HepG2 (cell line): ENCODE data around the gene NSUN3. TPM values are rescaled to one million over a fixed set of nuclear protein-coding genes. Genes with fewer than 3 reads are reported as not detected.

Experiments
- ATAC-seq: fragments of 200-7000 bp; cut with Tn5 transposase; 3 replicates; pipeline ENCODE4 v1.9.1; 2020; ENCODE audit warnings: mild to moderate bottlenecking, moderate library complexity
- BruUV-seq: library from RNA; stranded (reverse); fragments of 400-500 nt; replicated peaks from 2 replicates; lab custom pipeline; 2021; lab: Mats Ljungman, UMichigan
- CTCF ChIA-PET: fragments of 300-600 bp; formaldehyde crosslinking; extraction: SDS; loops from one replicate; lab custom pipeline; 2021; ENCODE audit warnings: low total read pairs, inconsistent platforms, low intra/inter-chr PET ratio; lab: Yijun Ruan, JAX
- POLR2A ChIA-PET: fragments of 350-600 bp; sonication (Branson Sonifier 250); formaldehyde crosslinking; loops from one replicate; lab custom pipeline; 2020; ENCODE audit warnings: antibody characterized with exemption, inconsistent platforms; lab: Yijun Ruan, JAX
- DNase-seq: peaks from one replicate; pipeline ENCODE4 v3.0.0-alpha.2; 2015; ENCODE audit warnings: low spot score
- FAIRE-seq: peaks from 3 replicates; lab custom pipeline; 2011; peaks lifted over from hg19 to GRCh38; lab: Jason Lieb, UNC
- H2AFZ ChIP-seq: one replicate; pipeline ENCODE4 v1.6.1; 2011; ENCODE audit warnings: low read length, inconsistent platforms
- H3K27ac ChIP-seq: fragments of 300-600 bp; 3 replicates; pipeline ENCODE4 v1.8.0; 2011; ENCODE audit warnings: mixed run types, mild to moderate bottlenecking, mixed read lengths, low read length, inconsistent platforms; ENCODE audit not compliant: insufficient read depth; ENCODE audit errors: extremely low read length
- H3K27me3 ChIP-seq, 2 experiments: fragments of 200-600 bp in 1 of 2; 2 replicates in 1 of 2; 3 replicates in 1 of 2; pipeline versions ENCODE4 v1.6.0 to v1.8.0; 2011; ENCODE audit warnings: low read length in 2 of 2, mild to moderate bottlenecking in 2 of 2, moderate library complexity in 2 of 2, inconsistent platforms in 1 of 2; ENCODE audit not compliant: insufficient read depth in 2 of 2, control insufficient read depth in 1 of 2
- H3K36me3 ChIP-seq, 2 experiments: fragments of 200-600 bp in 1 of 2; replicated peaks in 1 of 2; 2 replicates in 1 of 2; 3 replicates in 1 of 2; pipeline versions ENCODE4 v1.5.1 to v1.8.0; 2011; ENCODE audit warnings: low read length in 2 of 2, inconsistent platforms in 1 of 2; ENCODE audit not compliant: insufficient read depth in 2 of 2, control insufficient read depth in 1 of 2
- H3K4me1 ChIP-seq: 2 replicates; pipeline ENCODE4 v1.5.1; 2012; ENCODE audit warnings: low read length, inconsistent platforms; ENCODE audit not compliant: insufficient read depth
- H3K4me2 ChIP-seq: 2 replicates; pipeline ENCODE4 v1.6.0; 2011; ENCODE audit warnings: low read depth, low read length, inconsistent platforms
- H3K4me3 ChIP-seq, 3 experiments: fragments of 200-600 bp in 1 of 3; sonication (generic), shearing (Covaris generic) in 1 of 3; replicated peaks in 1 of 3; 2 replicates each; pipeline ENCODE4 v1.5.1; 2011 to 2016; ENCODE audit warnings: low read length in 3 of 3, inconsistent platforms in 2 of 3, low read depth in 2 of 3, mild to moderate bottlenecking in 2 of 3, control low read depth in 1 of 3, mixed read lengths in 1 of 3; ENCODE audit not compliant: insufficient read depth in 1 of 3
- H3K79me2 ChIP-seq: one replicate; pipeline ENCODE4 v1.6.1; 2011; ENCODE audit warnings: low read length, inconsistent platforms; ENCODE audit not compliant: insufficient read depth
- H3K9ac ChIP-seq: 2 replicates; pipeline ENCODE4 v1.6.0; 2011; ENCODE audit warnings: mild to moderate bottlenecking, low read depth, low read length, inconsistent platforms; ENCODE audit not compliant: insufficient read depth
- H3K9me3 ChIP-seq: 2 replicates; pipeline ENCODE4 v1.5.1; 2012; ENCODE audit warnings: mild to moderate bottlenecking, low read length
- H4K20me1 ChIP-seq: 2 replicates; pipeline ENCODE4 v1.6.0; 2011; ENCODE audit warnings: inconsistent platforms, mild to moderate bottlenecking, low read length, moderate library complexity; ENCODE audit not compliant: insufficient read depth
- ATF3 ChIP-seq: sonication (generic); formaldehyde crosslinking; IDR thresholded peaks from 2 replicates; pipeline ENCODE4 v1.4.0; 2020; ENCODE audit warnings: missing genetic modification reagents
- ATF5 ChIP-seq: sonication (generic); formaldehyde crosslinking; IDR thresholded peaks from 2 replicates; pipeline ENCODE4 v1.4.0; 2020; ENCODE audit warnings: mild to moderate bottlenecking, low read depth, missing genetic modification reagents
- DR1 ChIP-seq: sonication (generic); formaldehyde crosslinking; IDR thresholded peaks from 2 replicates; pipeline ENCODE4 v1.8.0; 2021; ENCODE audit warnings: mild to moderate bottlenecking, missing genetic modification reagents, inconsistent platforms
- ETV6 ChIP-seq: sonication (generic); formaldehyde crosslinking; conservative IDR thresholded peaks from 2 replicates; pipeline ENCODE4 v1.4.0; 2020; ENCODE audit warnings: missing genetic modification reagents
- THAP8 ChIP-seq: sonication (generic); formaldehyde crosslinking; IDR thresholded peaks from 2 replicates; pipeline ENCODE4 v1.5.1; 2020; ENCODE audit warnings: missing genetic modification reagents, mild to moderate bottlenecking, borderline replicate concordance
- ZKSCAN8 ChIP-seq: IDR thresholded peaks from 2 replicates; pipeline ENCODE4 v1.6.1; 2016; ENCODE audit warnings: borderline replicate concordance, missing genetic modification reagents, missing compliant biosample characterization
- ZNF3 ChIP-seq: IDR thresholded peaks from 2 replicates; pipeline ENCODE4 v1.7.0; 2017; ENCODE audit warnings: inconsistent platforms
- ZNF747 ChIP-seq: sonication (generic); formaldehyde crosslinking; IDR thresholded peaks from 2 replicates; pipeline ENCODE4 v1.8.1; 2023; ENCODE audit warnings: missing genetic modification reagents, mild to moderate bottlenecking, borderline replicate concordance
- ZNF780A ChIP-seq: sonication (generic); formaldehyde crosslinking; IDR thresholded peaks from 2 replicates; pipeline ENCODE4 v1.8.0; 2022; ENCODE audit warnings: mild to moderate bottlenecking, missing genetic modification reagents, moderate library complexity
- WGBS: methylation state at CpG from one replicate; pipeline ENCODE4 v1.1.6; 2017; ENCODE audit warnings: low lambda C conversion rate; 5-methylcytosine and 5-hydroxymethylcytosine counted together
- in situ Hi-C: cut with HindIII; loops from 2 replicates; pipeline ENCODE4 v1.10.0; 2017; ENCODE audit warnings: low pct_unique_long_range_greater_than_20kb; ENCODE audit not compliant: extremely low pct_ligation_motif_present
- intact Hi-C: fragments of 100-400 bp; cut with micrococcal nuclease; formaldehyde crosslinking; loops from one replicate; pipeline ENCODE4 v1.10.0; 2022; ENCODE audit not compliant: unreplicated experiment
- polyA plus RNA-seq, 8 experiments: library from polyadenylated mRNA; depleted of rRNA in 3 of 8; stranded (reverse) in 7 of 8; unstranded in 1 of 8; fragments of >200 nt; fragmentation: Illumina TruSeq in 4 of 8; extraction: Trizol in 4 of 8; gene quantifications; 2 replicates each; pipeline versions ENCODE4 v1.2.1 to v1.2.3, GENCODE V29; 2011 to 2016; ENCODE audit warnings: low read depth in 4 of 8, missing spikeins in 1 of 8, mixed read lengths in 1 of 8; ENCODE audit not compliant: insufficient read depth in 1 of 8
- total RNA-seq, 5 experiments: library from RNA; depleted of rRNA; stranded (reverse); fragments of >200 nt; fragmentation: Illumina TruSeq; extraction: Trizol; gene quantifications; 2 replicates each; pipeline ENCODE4 v1.2.3, GENCODE V29; 2016; ENCODE audit warnings: low read depth in 1 of 5
- TF ChIP-seq, protein P1 (sequence below): IDR thresholded peaks from 2 replicates; pipeline ENCODE4 v1.6.1; 2016; ENCODE audit warnings: low read depth

The NSUN3 gene
- total and polyA plus RNA-seq, 2 of the 13 experiments (the other 11 are each of a cell fraction or from before 2014, with no cell fraction given), result 3.2 to 10.6 TPM

- TF ChIP-seq, protein P1, sequence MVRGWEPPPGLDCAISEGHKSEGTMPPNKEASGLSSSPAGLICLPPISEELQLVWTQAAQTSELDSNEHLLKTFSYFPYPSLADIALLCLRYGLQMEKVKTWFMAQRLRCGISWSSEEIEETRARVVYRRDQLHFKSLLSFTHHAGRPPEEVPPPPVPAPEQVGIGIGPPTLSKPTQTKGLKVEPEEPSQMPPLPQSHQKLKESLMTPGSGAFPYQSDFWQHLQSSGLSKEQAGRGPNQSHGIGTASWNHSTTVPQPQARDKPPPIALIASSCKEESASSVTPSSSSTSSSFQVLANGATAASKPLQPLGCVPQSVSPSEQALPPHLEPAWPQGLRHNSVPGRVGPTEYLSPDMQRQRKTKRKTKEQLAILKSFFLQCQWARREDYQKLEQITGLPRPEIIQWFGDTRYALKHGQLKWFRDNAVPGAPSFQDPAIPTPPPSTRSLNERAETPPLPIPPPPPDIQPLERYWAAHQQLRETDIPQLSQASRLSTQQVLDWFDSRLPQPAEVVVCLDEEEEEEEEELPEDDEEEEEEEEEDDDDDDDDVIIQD (CRISPR knock-in tag), result no peak
- TF ChIP-seq DR1 (CRISPR knock-in tag) (no peak), ZKSCAN8 (CRISPR knock-in tag) (no peak)
Measured at GRCh38 chr3:94127115-94127514, 64.3 kb downstream of the NSUN3 start (continued).

DNA sequence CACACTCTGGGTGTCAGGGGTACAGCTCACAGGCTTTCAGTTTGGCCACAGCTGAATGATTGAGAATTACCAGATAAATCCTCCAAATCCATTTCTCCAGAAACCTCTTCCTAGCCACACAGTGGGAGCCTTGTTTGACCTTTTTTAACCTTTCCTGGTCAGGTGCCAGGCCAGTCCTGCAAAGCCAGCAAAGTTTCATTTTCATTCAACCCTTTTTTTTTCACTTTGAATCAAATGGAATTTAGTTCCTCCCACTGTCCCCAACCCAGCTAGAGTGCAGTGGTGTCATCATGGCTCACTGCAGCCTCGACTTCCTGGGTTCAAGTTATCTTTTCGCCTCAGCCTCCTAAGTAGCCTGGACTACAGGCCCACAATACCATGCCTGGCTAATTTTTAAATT is 67.8 kb downstream of the NSUN3 start:
- intact Hi-C loops, result no loop called here
- DNase-seq (no peak), ATAC-seq (no peak), FAIRE-seq (no peak)
- Histone ChIP-seq H3K9ac (no peak overlapping the region), H3K36me3 (no peaks in the 10 kb centered on the region), H3K4me3 (no peak overlapping the region), H3K4me2 (no peak overlapping the region), H2AFZ (no peak overlapping the region), H3K9me3 (no peaks in the 10 kb centered on the region), H4K20me1 (no peaks in the 10 kb centered on the region), H3K4me1 (no peaks in the 10 kb centered on the region), H3K27ac (no peak overlapping the region), H3K79me2 (no peaks in the 10 kb centered on the region), H3K27me3 (no peaks in the 10 kb centered on the region)
- no TSS peak for BruUV-seq
- WGBS, result 95% methylated on average over 2 of the region's 2 CpGs
- CTCF ChIA-PET, result no interaction called here
- TF ChIP-seq ETV6 (no peak), ZNF3 (CRISPR knock-in tag) (no peak), ZNF780A (CRISPR knock-in tag) (no peak), ATF5 (no peak), ATF3 (no peak), ZNF747 (CRISPR knock-in tag) (no peak), THAP8 (CRISPR knock-in tag) (no peak)
- POLR2A ChIA-PET, result no interaction called here
- in situ Hi-C loops, result no loop called here
